Cardiac muscle cell (in vitro differentiated cells and primary cell): ENCODE data around the gene RHOH. TPM values are rescaled to one million over a fixed set of nuclear protein-coding genes. Genes with fewer than 3 reads are reported as not detected.
A peak's percentile ranks its signal among the peaks of the same experiment; 100 is the strongest.

Experiments used
- DNase-seq, 2 donors: peaks; one replicate each; pipeline versions ENCODE4 v3.0.0 to v3.0.0-alpha.2; 2010 to 2017; ENCODE audit warnings: low read depth in 1 of 2, low spot score in 1 of 2
- H3K27ac ChIP-seq: fragments of 200-600 bp; sonication (generic); 2 replicates; pipeline ENCODE4 v1.5.1; 2016
- H3K27me3 ChIP-seq: fragments of 200-600 bp; sonication (generic); 2 replicates; pipeline ENCODE4 v1.6.0; 2016; ENCODE audit warnings: control low read depth
- H3K36me3 ChIP-seq: fragments of 200-600 bp; sonication (generic); 2 replicates; pipeline ENCODE4 v1.5.1; 2016; ENCODE audit warnings: control low read depth
- H3K4me1 ChIP-seq: fragments of 200-600 bp; sonication (generic); 2 replicates; pipeline ENCODE4 v1.8.1; 2017; ENCODE audit warnings: low read depth, mild to moderate bottlenecking, mixed run types
- H3K4me3 ChIP-seq: fragments of 200-600 bp; sonication (generic); 2 replicates; pipeline ENCODE4 v1.5.1; 2016; ENCODE audit warnings: mild to moderate bottlenecking
- H3K9me3 ChIP-seq: fragments of 200-600 bp; sonication (generic); 2 replicates; pipeline ENCODE4 v1.5.1; 2017; ENCODE audit warnings: low read depth, mild to moderate bottlenecking, control low read depth
- polyA plus RNA-seq: library from polyadenylated mRNA; unstranded; fragments of >200 nt; fragmentation: Nextera tagmentation; extraction: Ambion mirVana; gene quantifications from 2 replicates; pipeline ENCODE4 v1.2.1, GENCODE V29; 2016
- total RNA-seq: library from RNA; depleted of rRNA; stranded (reverse); fragments of >200 nt; gene quantifications from 2 replicates; pipeline ENCODE4 v1.2.3, GENCODE V29; 2016
- TF ChIP-seq, protein P1 (sequence below): IDR thresholded peaks from 2 replicates; pipeline ENCODE4 v1.5.1; 2012; ENCODE audit warnings: low read depth, mild to moderate bottlenecking, low read length

RHOH gene
- total and polyA plus RNA-seq, 2 experiments from 2014 or later: not detected

- H3K27me3 ChIP-seq: no peaks in the 10 kb centered on the region
- no peak overlapping the region for H3K4me3 ChIP-seq
- DNase-seq: no peak
- no peak overlapping the region for H3K27ac ChIP-seq
- no peaks in the 10 kb centered on the region for H3K9me3 ChIP-seq
- no peaks in the 10 kb centered on the region for H3K36me3 ChIP-seq
- TF ChIP-seq, protein P1, sequence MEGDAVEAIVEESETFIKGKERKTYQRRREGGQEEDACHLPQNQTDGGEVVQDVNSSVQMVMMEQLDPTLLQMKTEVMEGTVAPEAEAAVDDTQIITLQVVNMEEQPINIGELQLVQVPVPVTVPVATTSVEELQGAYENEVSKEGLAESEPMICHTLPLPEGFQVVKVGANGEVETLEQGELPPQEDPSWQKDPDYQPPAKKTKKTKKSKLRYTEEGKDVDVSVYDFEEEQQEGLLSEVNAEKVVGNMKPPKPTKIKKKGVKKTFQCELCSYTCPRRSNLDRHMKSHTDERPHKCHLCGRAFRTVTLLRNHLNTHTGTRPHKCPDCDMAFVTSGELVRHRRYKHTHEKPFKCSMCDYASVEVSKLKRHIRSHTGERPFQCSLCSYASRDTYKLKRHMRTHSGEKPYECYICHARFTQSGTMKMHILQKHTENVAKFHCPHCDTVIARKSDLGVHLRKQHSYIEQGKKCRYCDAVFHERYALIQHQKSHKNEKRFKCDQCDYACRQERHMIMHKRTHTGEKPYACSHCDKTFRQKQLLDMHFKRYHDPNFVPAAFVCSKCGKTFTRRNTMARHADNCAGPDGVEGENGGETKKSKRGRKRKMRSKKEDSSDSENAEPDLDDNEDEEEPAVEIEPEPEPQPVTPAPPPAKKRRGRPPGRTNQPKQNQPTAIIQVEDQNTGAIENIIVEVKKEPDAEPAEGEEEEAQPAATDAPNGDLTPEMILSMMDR: no peak
- no peaks in the 10 kb centered on the region for H3K4me1 ChIP-seq
These were observed 36.6 kb upstream of the RHOH start for GRCh38 chr4:40160258-40160657.

GRCh38 chr4:40164459-40164858 is 32.4 kb upstream of the RHOH start:
- TF ChIP-seq, protein P1: no peak
- Histone ChIP-seq H3K27ac (no peak overlapping the region), H3K36me3 (no peaks in the 10 kb centered on the region), H3K4me1 (no peaks in the 10 kb centered on the region), H3K4me3 (no peak overlapping the region), H3K27me3 (no peaks in the 10 kb centered on the region), H3K9me3 (no peaks in the 10 kb centered on the region)
- no peak for DNase-seq

GRCh38 chr4:40165916-40166315 is 30.9 kb upstream of the RHOH start:
- Histone ChIP-seq H3K4me3 (no peak overlapping the region), H3K27ac (no peak overlapping the region), H3K4me1 (no peaks in the 10 kb centered on the region), H3K9me3 (no peaks in the 10 kb centered on the region), H3K36me3 (no peaks in the 10 kb centered on the region), H3K27me3 (no peaks in the 10 kb centered on the region)
- TF ChIP-seq, protein P1: no peak
- no peak for DNase-seq

DNA sequence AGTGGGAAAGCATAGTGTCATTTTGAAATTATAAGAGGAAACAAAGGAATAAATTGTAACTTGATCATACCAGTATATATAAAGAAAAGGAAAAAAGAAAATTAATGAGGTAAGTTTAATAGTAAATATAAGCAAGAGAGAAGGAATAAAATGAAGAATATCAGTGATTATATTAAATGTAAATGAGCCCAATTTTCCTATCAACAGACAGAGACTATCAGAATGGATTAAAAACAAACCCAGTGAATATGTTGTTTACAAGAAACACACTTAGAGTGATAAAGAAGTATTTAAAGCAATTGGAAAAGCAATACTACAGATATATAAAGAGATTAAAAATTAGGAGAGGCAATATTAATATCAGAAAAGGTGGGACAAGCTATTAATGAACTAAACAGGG is 28.8 kb upstream of the RHOH start:
- no peaks in the 10 kb centered on the region for H3K9me3 ChIP-seq
- H3K4me1 ChIP-seq: no peaks in the 10 kb centered on the region
- no peak overlapping the region for H3K27ac ChIP-seq
- no peaks in the 10 kb centered on the region for H3K36me3 ChIP-seq
- no peak overlapping the region for H3K4me3 ChIP-seq
- TF ChIP-seq, protein P1: no peak
- no peaks in the 10 kb centered on the region for H3K27me3 ChIP-seq
- DNase-seq: no peak

DNA sequence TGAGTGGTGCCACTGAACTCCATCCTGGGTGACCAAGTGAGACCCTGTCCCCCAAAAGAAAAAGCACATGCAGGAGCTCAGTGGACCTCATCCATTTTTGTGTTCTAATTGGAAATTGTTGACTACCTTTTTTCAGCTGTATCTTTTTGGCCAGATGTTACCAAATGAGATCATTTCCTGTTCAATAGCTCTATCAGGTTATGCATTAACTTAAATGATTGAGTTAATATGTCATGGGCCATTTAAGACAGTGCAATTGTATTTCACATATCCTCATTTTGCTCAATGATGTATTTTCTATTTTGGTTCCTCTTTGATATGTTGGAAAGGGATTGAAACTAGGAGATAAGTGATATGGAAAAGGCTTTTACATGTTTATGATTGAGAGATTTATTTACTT is 26.2 kb upstream of the RHOH start:
- H3K9me3 ChIP-seq: no peaks in the 10 kb centered on the region
- TF ChIP-seq, protein P1: no peak
- no peak for DNase-seq
- no peak overlapping the region for H3K4me3 ChIP-seq
- no peak overlapping the region for H3K27ac ChIP-seq
- no peaks in the 10 kb centered on the region for H3K36me3 ChIP-seq
- H3K4me1 ChIP-seq: no peaks in the 10 kb centered on the region
- no peaks in the 10 kb centered on the region for H3K27me3 ChIP-seq

DNA sequence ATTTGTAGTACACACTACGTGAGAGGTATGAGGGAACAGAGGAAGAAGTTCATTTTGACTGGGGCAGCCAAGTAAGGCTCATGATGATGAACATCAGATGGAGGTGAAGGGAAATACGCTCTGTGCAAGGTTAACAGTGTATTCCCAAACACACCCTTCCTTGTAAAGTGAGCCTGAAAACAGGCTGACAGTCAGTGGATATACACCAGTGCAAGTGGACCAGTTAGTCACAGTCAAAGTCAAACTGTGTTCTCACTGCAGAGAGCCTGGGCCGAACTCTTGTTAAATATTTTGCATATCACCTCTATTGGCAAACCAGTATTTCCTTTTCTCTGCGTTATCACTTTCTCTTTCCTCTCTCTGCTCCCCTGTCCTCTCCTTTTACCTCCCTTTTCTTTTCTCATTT is 23.4 kb upstream of the RHOH start:
- TF ChIP-seq, protein P1: no peak
- no peaks in the 10 kb centered on the region for H3K36me3 ChIP-seq
- DNase-seq: peak in 1 of 2 donors; percentile 21

More for the DNA sequence above, 23.4 kb upstream of the RHOH start:
- H3K4me3 ChIP-seq: no peak overlapping the region
- H3K27ac ChIP-seq: no peak overlapping the region
- no peaks in the 10 kb centered on the region for H3K4me1 ChIP-seq
- H3K27me3 ChIP-seq: no peaks in the 10 kb centered on the region
- no peaks in the 10 kb centered on the region for H3K9me3 ChIP-seq
